Heart left ventricle (tissue), 13 donors: ENCODE measurements around the gene OR10C1.

ENCODE experiments used
- CTCF ChIP-seq, 12 donors: fragments of 200-600 bp; sonication (generic) in 4 of 12; IDR thresholded peaks; one replicate each; pipeline versions ENCODE4 v1.5.0 to v1.8.0; 2018 to 2022; ENCODE audit warnings: antibody characterized with exemption in 12 of 12, mild to moderate bottlenecking in 5 of 12
- POLR2A ChIP-seq, 2 donors: fragments of 450-650 bp; IDR thresholded peaks; one replicate each; pipeline ENCODE4 v1.6.1; 2017; ENCODE audit warnings: antibody characterized with exemption in 2 of 2, mild to moderate bottlenecking in 2 of 2, moderate library complexity in 2 of 2
- donor health status: ischemic (EF 13 %, LVEDD 7.1; RV severe dilation, severe dysfunction).
- donor health status: DM: no; HTN: yes; CAD: no.
- donor health status: DM: no; HTN: no; CAD: no.
- donor health status: ischemic (EF 25% LVEDD 6.9; RV normal size, moderate dysfunction).
- donor health status: ischemic (EF 25% LVEDD 5.7; RV mildly dilated, moderate dysfunction).
- donor health status: ischemic (EF 35%, LVEDD 5.7; RV mildly dilated, moderate dysfunction).
- donor health status: nonischemic (EF 11% LVEDD 7.7; RV severe dilation, severe dysfunction).
- donor health status: DM: yes; HTN: yes; CAD: no.
- donor health status: PGD.
- donor health status: ischemic (EF 29% LVEDD 5.4; RV normal size, mild dysfunction).
- donor health status: nonischemic (EF 23%, LVEDD 6.1; RV moderate dilation, normal function).

GRCh38 chr6:29478740-29479139 is 39.6 kb downstream of the OR10C1 start:
- TF ChIP-seq CTCF (IDR thresholded peaks at IDR 0.05) (no peak), POLR2A (IDR thresholded peaks at IDR 0.05) (no peak)
